Activated T-helper 17 cell treated with anti-CD3 and anti-CD28 coated beads, Interleukin-2, amount 50 U/mL, for 72 hours (primary cell): ENCODE results near the gene TM6SF1. TPM values are rescaled to one million over a fixed set of nuclear protein-coding genes. Genes with fewer than 3 reads are reported as not detected.
"Not testable (repeated sequence)": the region's sequence is repeated elsewhere in the genome, so short reads cannot be mapped to it uniquely, and the experiment has no call there.

ENCODE experiments used
- ATAC-seq: fragments of 150-1000 bp; cut with Tn5 transposase; replicated peaks from 2 replicates; pipeline ENCODE4 v1.10.0; 2021; ENCODE audit warnings: mild to moderate bottlenecking, moderate library complexity
- H3K27ac Mint-ChIP-seq: one replicate; pipeline ENCODE4 v1.8.0; 2022; ENCODE audit warnings: mixed read lengths
- H3K27me3 Mint-ChIP-seq: one replicate; pipeline ENCODE4 v1.8.0; 2022; ENCODE audit warnings: mixed read lengths
- H3K36me3 Mint-ChIP-seq: one replicate; pipeline ENCODE4 v1.8.0; 2022; ENCODE audit warnings: low read depth, mild to moderate bottlenecking, mixed read lengths
- H3K4me1 Mint-ChIP-seq: one replicate; pipeline ENCODE4 v1.8.0; 2022; ENCODE audit warnings: mixed read lengths
- H3K4me3 Mint-ChIP-seq: one replicate; pipeline ENCODE4 v1.8.0; 2022; ENCODE audit warnings: mild to moderate bottlenecking, mixed read lengths
- H3K9me3 Mint-ChIP-seq: one replicate; pipeline ENCODE4 v1.8.0; 2022; ENCODE audit warnings: mixed read lengths
- total RNA-seq, 2 donors: library from RNA; stranded (reverse); gene quantifications; one replicate each; pipeline ENCODE4 v1.2.3, GENCODE V29; 2022

The TM6SF1 gene
- total RNA-seq, 2 donors from 2014 or later = 0.54 to 0.61 TPM

DNA sequence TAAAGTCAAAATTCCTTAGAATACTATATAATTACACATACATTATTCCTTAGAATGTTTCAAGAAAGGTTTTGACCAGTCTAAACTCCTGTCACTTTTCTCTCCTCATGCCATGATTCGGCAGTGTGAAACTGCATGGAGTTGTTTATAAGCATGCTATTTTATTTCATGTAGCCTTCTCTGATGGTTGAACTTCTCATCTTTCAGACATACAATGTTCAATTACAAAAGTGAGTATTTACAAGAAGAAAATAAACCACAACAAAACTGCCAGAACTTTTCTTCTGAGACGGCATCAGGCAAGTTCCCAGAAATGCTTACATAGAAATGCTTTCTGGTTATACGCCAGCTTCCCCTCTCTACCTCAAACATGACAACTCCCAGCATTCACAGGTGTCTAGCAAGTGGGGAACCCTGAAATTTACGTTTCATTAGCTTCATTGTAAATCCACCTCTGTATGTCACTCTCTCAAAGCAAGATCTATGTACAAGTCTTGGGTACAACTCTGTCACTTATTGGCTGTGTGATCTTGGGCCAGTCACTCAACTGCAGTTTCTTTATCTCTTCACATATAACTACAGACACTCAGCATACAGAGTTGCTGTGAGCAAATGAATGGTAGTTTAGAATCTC is 57.4 kb downstream of the TM6SF1 start:
- H3K4me3 Mint-ChIP-seq = peak overlapping the region; percentile 64
- H3K9me3 Mint-ChIP-seq = peaks cover 11% of the 10 kb centered on the region
- peak overlapping the region; percentile 76 for H3K27ac Mint-ChIP-seq
- peaks cover under 1% of the 10 kb centered on the region for H3K27me3 Mint-ChIP-seq
- peaks cover 16% of the 10 kb centered on the region for H3K36me3 Mint-ChIP-seq
- ATAC-seq = peak; percentile 85
- peaks cover 23% of the 10 kb centered on the region for H3K4me1 Mint-ChIP-seq

DNA sequence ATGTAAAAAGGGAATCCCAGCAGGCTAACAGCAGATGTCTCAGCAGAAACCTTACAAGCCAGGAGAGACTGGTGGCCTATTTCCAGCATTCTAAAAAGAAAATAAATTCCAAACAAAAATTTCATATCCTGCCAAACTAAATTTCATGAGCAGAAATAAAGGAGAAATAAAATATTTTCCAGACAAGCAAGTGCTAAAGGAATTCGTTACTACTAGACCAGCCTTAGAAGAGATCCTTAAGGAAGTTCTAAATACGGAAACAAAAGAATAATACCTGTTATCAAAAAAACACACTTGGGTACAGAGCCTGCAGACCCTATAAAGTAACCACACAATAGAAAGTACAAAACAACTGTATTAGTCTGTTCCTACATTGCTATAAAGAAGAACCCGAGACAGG is 58.8 kb downstream of the TM6SF1 start:
- H3K27me3 Mint-ChIP-seq = no peaks in the 10 kb centered on the region
- peaks cover 11% of the 10 kb centered on the region for H3K9me3 Mint-ChIP-seq
- H3K27ac Mint-ChIP-seq = no peak overlapping the region
- no peak overlapping the region for H3K4me3 Mint-ChIP-seq
- H3K36me3 Mint-ChIP-seq = peaks cover 9% of the 10 kb centered on the region
- ATAC-seq = no peak
- peaks cover 23% of the 10 kb centered on the region for H3K4me1 Mint-ChIP-seq

- H3K4me3 Mint-ChIP-seq = no peak overlapping the region
- ATAC-seq = no peak
- no peaks in the 10 kb centered on the region for H3K27me3 Mint-ChIP-seq
- H3K4me1 Mint-ChIP-seq = peaks cover 23% of the 10 kb centered on the region
- no peak overlapping the region for H3K27ac Mint-ChIP-seq
- H3K9me3 Mint-ChIP-seq = peaks cover 11% of the 10 kb centered on the region
- peaks cover 9% of the 10 kb centered on the region for H3K36me3 Mint-ChIP-seq
Measured at GRCh38 chr15:83166830-83167229, 59.4 kb downstream of the TM6SF1 start.

DNA sequence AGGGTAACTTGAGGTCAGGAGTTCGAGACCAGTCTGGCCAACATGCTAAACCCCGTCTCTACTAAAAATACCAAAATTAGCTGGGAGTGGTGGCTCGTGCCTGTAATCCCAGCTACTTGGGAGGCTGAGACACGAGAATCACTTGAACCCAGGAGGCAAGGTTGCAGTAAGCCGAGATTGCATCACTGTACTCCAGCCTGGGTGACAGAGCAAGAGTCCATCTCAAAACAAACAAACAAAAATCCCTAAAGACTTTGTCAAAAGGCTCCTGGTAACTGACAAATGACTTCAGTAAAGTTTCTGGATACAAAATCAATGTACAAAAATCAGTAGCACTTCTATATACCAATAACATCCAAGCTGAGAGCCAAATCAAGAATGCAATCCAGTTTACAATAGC is 62.1 kb downstream of the TM6SF1 start:
- peaks cover 11% of the 10 kb centered on the region for H3K4me1 Mint-ChIP-seq
- not testable (repeated sequence) for H3K36me3 Mint-ChIP-seq, H3K27ac Mint-ChIP-seq, H3K27me3 Mint-ChIP-seq, ATAC-seq, H3K4me3 Mint-ChIP-seq
- peaks cover 11% of the 10 kb centered on the region for H3K9me3 Mint-ChIP-seq

GRCh38 chr15:83170474-83171165 is 63.2 kb downstream of the TM6SF1 start:
- Mint-ChIP-seq H3K36me3 (no peaks in the 10 kb centered on the region), H3K4me3 (no peak overlapping the region), H3K27ac (no peak overlapping the region), H3K27me3 (no peaks in the 10 kb centered on the region), H3K4me1 (peaks cover 5% of the 10 kb centered on the region), H3K9me3 (peaks cover 11% of the 10 kb centered on the region)
- no peak for ATAC-seq

DNA sequence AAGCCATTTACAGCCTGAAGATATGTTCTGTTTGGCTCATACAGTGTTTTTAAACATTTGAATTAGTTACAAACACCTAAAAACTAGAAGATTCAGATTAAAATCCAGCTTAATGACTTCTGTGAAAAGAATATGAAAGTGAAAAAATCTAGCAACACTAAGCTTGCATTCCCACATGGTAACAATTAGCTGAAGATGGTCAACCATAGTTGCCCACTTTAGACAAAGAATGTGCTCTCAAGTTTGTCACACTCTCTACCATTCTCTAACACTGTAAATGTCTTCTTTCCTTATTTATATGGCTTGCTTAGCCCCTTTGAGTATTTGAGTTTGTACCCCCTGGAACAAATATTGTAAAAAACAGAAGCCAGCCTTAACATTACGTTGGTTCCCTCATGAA is 67.4 kb downstream of the TM6SF1 start:
- no peak overlapping the region for H3K27ac Mint-ChIP-seq
- H3K27me3 Mint-ChIP-seq = no peaks in the 10 kb centered on the region
- no peaks in the 10 kb centered on the region for H3K4me1 Mint-ChIP-seq
- H3K36me3 Mint-ChIP-seq = no peaks in the 10 kb centered on the region
- no peak overlapping the region for H3K4me3 Mint-ChIP-seq
- no peak for ATAC-seq
- H3K9me3 Mint-ChIP-seq = no peaks in the 10 kb centered on the region

DNA sequence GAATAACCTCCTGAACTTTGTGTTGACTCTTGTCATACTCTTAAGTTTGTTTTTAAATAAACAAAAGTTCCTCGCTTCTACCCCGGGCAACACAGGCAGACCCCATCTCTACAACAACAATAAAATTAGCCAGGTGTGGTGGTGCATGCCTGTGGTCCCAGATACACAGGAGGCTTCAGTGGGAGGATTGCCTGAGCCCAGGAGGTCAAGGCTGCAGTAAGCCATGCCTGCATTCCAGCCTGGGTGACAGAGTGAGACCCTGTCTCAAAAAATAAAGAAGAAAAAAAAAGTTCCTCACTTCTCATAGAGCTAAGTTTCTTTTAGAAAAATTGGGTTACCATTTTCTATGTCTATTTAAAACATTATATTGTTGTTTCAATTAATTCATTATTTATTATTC is 70.9 kb downstream of the TM6SF1 start:
- Mint-ChIP-seq H3K27me3 (no peaks in the 10 kb centered on the region), H3K36me3 (no peaks in the 10 kb centered on the region), H3K4me1 (no peaks in the 10 kb centered on the region), H3K27ac (no peak overlapping the region), H3K4me3 (no peak overlapping the region), H3K9me3 (no peaks in the 10 kb centered on the region)
- no peak for ATAC-seq

- Mint-ChIP-seq H3K36me3 (no peaks in the 10 kb centered on the region), H3K27me3 (no peaks in the 10 kb centered on the region), H3K4me3 (no peak overlapping the region), H3K27ac (no peak overlapping the region), H3K9me3 (no peaks in the 10 kb centered on the region), H3K4me1 (no peaks in the 10 kb centered on the region)
- ATAC-seq = no peak
Measured at GRCh38 chr15:83178869-83179325, 71.5 kb downstream of the TM6SF1 start.

- Mint-ChIP-seq H3K9me3 (no peaks in the 10 kb centered on the region), H3K4me3 (no peak overlapping the region), H3K4me1 (peaks cover 9% of the 10 kb centered on the region), H3K36me3 (peaks cover 6% of the 10 kb centered on the region), H3K27me3 (peaks cover 4% of the 10 kb centered on the region), H3K27ac (no peak overlapping the region)
- no peak for ATAC-seq
Measured at GRCh38 chr15:83185561-83185960, 78.1 kb downstream of the TM6SF1 start.

Other genes with a start within 250 kb of the TM6SF1 start
- gene HOMER2, start 154.9 kb upstream of the TM6SF1 start, total RNA-seq = 1 to 10 TPM; 6.2 to 8.7 TPM
- 10 to 100 TPM; 19.2 to 25.4 TPM for gene RAMAC, start 121.4 kb upstream of the TM6SF1 start, total RNA-seq
- gene C15orf40, start 96.0 kb upstream of the TM6SF1 start, total RNA-seq = 10 to 100 TPM; 13.5 to 18.0 TPM
- 10 to 100 TPM; 46.1 to 63.8 TPM for gene BTBD1, start 40.4 kb upstream of the TM6SF1 start, total RNA-seq
- gene HDGFL3, start 100.2 kb downstream of the TM6SF1 start, total RNA-seq = 10 to 100 TPM; 11.1 to 44.7 TPM
- gene BNC1, start 177.0 kb downstream of the TM6SF1 start, total RNA-seq = not detected